ENCODE results near the gene RGS3. TPM values are rescaled to one million over a fixed set of nuclear protein-coding genes. Genes with fewer than 3 reads are reported as not detected.

RGS3 gene
- total RNA-seq, 1 experiment from 2014 or later = 16.6 TPM

DNA sequence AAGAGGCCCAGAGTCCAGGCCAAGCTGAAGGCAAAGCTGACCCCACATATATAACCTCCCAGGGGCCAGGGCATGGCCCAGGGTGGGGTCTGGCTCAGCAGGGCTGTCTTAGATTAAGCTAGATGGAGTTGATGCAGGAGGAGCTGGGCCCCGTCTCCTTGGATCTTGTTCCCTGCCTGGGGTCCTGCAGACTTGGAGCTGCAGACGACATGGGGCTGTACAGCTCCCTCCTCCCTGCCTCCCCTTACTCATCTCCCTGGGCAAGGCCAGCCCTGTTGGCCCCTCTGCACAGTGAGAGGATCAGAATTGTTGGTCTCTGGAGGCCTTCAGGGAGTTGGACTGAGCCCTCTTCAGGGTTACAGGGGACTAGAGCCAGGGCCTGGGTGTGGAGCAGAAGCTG, 134.9 kb downstream of the RGS3 start (continued):
- TF ChIP-seq, protein P1, sequence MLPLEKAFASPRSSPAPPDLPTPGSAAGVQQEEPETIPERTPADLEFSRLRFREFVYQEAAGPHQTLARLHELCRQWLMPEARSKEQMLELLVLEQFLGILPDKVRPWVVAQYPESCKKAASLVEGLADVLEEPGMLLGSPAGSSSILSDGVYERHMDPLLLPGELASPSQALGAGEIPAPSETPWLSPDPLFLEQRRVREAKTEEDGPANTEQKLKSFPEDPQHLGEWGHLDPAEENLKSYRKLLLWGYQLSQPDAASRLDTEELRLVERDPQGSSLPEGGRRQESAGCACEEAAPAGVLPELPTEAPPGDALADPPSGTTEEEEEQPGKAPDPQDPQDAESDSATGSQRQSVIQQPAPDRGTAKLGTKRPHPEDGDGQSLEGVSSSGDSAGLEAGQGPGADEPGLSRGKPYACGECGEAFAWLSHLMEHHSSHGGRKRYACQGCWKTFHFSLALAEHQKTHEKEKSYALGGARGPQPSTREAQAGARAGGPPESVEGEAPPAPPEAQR (CRISPR knock-in tag; IDR thresholded peaks at IDR 0.05) = no peak
- TF ChIP-seq CREB1 (CRISPR knock-in tag; IDR thresholded peaks at IDR 0.05) (no peak), NR3C1 (CRISPR knock-in tag; conservative IDR thresholded peaks at IDR 0.05; ENCODE audit: low read depth) (no peak), ZNF396 (CRISPR knock-in tag; IDR thresholded peaks at IDR 0.05; ENCODE audit: borderline replicate concordance) (no peak), GRHL2 (CRISPR knock-in tag; IDR thresholded peaks at IDR 0.05; ENCODE audit: insufficient replicate concordance, severe bottlenecking) (no peak), TEAD1 (CRISPR knock-in tag; IDR thresholded peaks at IDR 0.05) (no peak), ELF4 (CRISPR knock-in tag; IDR thresholded peaks at IDR 0.05; ENCODE audit: low read depth) (no peak)
- TF ChIP-seq, protein P2, sequence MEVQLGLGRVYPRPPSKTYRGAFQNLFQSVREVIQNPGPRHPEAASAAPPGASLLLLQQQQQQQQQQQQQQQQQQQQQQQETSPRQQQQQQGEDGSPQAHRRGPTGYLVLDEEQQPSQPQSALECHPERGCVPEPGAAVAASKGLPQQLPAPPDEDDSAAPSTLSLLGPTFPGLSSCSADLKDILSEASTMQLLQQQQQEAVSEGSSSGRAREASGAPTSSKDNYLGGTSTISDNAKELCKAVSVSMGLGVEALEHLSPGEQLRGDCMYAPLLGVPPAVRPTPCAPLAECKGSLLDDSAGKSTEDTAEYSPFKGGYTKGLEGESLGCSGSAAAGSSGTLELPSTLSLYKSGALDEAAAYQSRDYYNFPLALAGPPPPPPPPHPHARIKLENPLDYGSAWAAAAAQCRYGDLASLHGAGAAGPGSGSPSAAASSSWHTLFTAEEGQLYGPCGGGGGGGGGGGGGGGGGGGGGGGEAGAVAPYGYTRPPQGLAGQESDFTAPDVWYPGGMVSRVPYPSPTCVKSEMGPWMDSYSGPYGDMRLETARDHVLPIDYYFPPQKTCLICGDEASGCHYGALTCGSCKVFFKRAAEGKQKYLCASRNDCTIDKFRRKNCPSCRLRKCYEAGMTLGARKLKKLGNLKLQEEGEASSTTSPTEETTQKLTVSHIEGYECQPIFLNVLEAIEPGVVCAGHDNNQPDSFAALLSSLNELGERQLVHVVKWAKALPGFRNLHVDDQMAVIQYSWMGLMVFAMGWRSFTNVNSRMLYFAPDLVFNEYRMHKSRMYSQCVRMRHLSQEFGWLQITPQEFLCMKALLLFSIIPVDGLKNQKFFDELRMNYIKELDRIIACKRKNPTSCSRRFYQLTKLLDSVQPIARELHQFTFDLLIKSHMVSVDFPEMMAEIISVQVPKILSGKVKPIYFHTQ (CRISPR knock-in tag; IDR thresholded peaks at IDR 0.05) = no peak
- TF ChIP-seq, protein P3, sequence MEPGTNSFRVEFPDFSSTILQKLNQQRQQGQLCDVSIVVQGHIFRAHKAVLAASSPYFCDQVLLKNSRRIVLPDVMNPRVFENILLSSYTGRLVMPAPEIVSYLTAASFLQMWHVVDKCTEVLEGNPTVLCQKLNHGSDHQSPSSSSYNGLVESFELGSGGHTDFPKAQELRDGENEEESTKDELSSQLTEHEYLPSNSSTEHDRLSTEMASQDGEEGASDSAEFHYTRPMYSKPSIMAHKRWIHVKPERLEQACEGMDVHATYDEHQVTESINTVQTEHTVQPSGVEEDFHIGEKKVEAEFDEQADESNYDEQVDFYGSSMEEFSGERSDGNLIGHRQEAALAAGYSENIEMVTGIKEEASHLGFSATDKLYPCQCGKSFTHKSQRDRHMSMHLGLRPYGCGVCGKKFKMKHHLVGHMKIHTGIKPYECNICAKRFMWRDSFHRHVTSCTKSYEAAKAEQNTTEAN (CRISPR knock-in tag; IDR thresholded peaks at IDR 0.05) = no peak

DNA sequence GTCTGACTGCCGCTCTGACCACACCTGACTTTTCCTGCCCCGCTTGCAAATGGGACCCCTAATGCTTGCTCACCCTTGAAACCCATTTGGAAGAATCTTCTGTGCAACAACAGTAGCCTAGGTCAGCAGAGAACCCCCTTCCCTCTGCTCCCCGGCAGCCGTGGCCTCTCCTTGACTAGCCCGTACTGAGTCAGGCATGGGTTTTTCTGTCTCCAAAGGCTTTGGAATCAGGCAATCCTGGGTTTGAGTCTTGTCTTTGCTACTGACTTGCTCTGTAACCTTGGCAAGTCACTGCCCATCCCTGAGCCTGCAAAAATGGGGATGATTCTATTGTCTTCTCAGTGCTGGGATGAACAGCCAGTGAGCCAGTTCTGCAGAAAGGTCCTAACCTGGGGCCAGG, 135.4 kb downstream of the RGS3 start:
- Mint-ChIP-seq H3K9me3 (no peaks in the 10 kb centered on the region), H3K27me3 (ENCODE audit: low read depth) (peaks cover 2% of the 10 kb centered on the region), H3K4me3 (no peak overlapping the region), H3K4me1 (peaks cover 45% of the 10 kb centered on the region), H3K27ac (no peak overlapping the region), H3K36me3 (peaks cover 15% of the 10 kb centered on the region; the same call in 1 of the 2 replicates)
- ChIA-PET POLR2A (no interaction called here), CTCF (interaction anchor here (20.2 kb wide), 1 partner anchor 55 kb away, joined by 962 read pairs; no protein-coding TSS in a partner anchor)
- ATAC-seq (no peak), DNase-seq (ENCODE audit: low spot score) (no peak)
- TF ChIP-seq JAZF1 (CRISPR knock-in tag; IDR thresholded peaks at IDR 0.05) (no peak), ESRRA (CRISPR knock-in tag; IDR thresholded peaks at IDR 0.05; ENCODE audit: borderline replicate concordance) (no peak), RORB (CRISPR knock-in tag; IDR thresholded peaks at IDR 0.05) (no peak), GRHL2 (CRISPR knock-in tag; IDR thresholded peaks at IDR 0.05; ENCODE audit: insufficient replicate concordance, severe bottlenecking) (no peak), GTF2I (CRISPR knock-in tag; conservative IDR thresholded peaks at IDR 0.05) (no peak), RELA (CRISPR knock-in tag; IDR thresholded peaks at IDR 0.05; ENCODE audit: borderline replicate concordance) (no peak), SP1 (CRISPR knock-in tag; conservative IDR thresholded peaks at IDR 0.05) (no peak), ZNF138 (CRISPR knock-in tag; conservative IDR thresholded peaks at IDR 0.05) (no peak), FOXJ3 (CRISPR knock-in tag; IDR thresholded peaks at IDR 0.05; ENCODE audit: borderline replicate concordance) (no peak), ZNF219 (CRISPR knock-in tag; IDR thresholded peaks at IDR 0.05; ENCODE audit: borderline replicate concordance) (no peak)
- TF ChIP-seq, protein P4, sequence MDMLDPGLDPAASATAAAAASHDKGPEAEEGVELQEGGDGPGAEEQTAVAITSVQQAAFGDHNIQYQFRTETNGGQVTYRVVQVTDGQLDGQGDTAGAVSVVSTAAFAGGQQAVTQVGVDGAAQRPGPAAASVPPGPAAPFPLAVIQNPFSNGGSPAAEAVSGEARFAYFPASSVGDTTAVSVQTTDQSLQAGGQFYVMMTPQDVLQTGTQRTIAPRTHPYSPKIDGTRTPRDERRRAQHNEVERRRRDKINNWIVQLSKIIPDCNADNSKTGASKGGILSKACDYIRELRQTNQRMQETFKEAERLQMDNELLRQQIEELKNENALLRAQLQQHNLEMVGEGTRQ (CRISPR knock-in tag; IDR thresholded peaks at IDR 0.05) = no peak
- TF ChIP-seq, protein P5, sequence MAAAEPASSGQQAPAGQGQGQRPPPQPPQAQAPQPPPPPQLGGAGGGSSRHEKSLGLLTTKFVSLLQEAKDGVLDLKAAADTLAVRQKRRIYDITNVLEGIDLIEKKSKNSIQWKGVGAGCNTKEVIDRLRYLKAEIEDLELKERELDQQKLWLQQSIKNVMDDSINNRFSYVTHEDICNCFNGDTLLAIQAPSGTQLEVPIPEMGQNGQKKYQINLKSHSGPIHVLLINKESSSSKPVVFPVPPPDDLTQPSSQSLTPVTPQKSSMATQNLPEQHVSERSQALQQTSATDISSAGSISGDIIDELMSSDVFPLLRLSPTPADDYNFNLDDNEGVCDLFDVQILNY (CRISPR knock-in tag; IDR thresholded peaks at IDR 0.05) = no peak
- TF ChIP-seq, protein P6, sequence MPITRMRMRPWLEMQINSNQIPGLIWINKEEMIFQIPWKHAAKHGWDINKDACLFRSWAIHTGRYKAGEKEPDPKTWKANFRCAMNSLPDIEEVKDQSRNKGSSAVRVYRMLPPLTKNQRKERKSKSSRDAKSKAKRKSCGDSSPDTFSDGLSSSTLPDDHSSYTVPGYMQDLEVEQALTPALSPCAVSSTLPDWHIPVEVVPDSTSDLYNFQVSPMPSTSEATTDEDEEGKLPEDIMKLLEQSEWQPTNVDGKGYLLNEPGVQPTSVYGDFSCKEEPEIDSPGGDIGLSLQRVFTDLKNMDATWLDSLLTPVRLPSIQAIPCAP (CRISPR knock-in tag; IDR thresholded peaks at IDR 0.05) = no peak
- TF ChIP-seq, protein P7, sequence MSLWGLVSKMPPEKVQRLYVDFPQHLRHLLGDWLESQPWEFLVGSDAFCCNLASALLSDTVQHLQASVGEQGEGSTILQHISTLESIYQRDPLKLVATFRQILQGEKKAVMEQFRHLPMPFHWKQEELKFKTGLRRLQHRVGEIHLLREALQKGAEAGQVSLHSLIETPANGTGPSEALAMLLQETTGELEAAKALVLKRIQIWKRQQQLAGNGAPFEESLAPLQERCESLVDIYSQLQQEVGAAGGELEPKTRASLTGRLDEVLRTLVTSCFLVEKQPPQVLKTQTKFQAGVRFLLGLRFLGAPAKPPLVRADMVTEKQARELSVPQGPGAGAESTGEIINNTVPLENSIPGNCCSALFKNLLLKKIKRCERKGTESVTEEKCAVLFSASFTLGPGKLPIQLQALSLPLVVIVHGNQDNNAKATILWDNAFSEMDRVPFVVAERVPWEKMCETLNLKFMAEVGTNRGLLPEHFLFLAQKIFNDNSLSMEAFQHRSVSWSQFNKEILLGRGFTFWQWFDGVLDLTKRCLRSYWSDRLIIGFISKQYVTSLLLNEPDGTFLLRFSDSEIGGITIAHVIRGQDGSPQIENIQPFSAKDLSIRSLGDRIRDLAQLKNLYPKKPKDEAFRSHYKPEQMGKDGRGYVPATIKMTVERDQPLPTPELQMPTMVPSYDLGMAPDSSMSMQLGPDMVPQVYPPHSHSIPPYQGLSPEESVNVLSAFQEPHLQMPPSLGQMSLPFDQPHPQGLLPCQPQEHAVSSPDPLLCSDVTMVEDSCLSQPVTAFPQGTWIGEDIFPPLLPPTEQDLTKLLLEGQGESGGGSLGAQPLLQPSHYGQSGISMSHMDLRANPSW (CRISPR knock-in tag; conservative IDR thresholded peaks at IDR 0.05; ENCODE audit: low read depth) = no peak
- TF ChIP-seq, protein P8, sequence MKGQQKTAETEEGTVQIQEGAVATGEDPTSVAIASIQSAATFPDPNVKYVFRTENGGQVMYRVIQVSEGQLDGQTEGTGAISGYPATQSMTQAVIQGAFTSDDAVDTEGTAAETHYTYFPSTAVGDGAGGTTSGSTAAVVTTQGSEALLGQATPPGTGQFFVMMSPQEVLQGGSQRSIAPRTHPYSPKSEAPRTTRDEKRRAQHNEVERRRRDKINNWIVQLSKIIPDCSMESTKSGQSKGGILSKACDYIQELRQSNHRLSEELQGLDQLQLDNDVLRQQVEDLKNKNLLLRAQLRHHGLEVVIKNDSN (CRISPR knock-in tag; IDR thresholded peaks at IDR 0.05) = no peak
- TF ChIP-seq, protein P9, sequence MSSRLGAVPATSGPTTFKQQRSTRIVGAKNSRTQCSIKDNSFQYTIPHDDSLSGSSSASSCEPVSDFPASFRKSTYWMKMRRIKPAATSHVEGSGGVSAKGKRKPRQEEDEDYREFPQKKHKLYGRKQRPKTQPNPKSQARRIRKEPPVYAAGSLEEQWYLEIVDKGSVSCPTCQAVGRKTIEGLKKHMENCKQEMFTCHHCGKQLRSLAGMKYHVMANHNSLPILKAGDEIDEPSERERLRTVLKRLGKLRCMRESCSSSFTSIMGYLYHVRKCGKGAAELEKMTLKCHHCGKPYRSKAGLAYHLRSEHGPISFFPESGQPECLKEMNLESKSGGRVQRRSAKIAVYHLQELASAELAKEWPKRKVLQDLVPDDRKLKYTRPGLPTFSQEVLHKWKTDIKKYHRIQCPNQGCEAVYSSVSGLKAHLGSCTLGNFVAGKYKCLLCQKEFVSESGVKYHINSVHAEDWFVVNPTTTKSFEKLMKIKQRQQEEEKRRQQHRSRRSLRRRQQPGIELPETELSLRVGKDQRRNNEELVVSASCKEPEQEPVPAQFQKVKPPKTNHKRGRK (CRISPR knock-in tag; IDR thresholded peaks at IDR 0.05; ENCODE audit: borderline replicate concordance) = no peak
